ENCODE data around the gene CRIP1.
A peak's percentile ranks its signal among the peaks of the same experiment; 100 is the strongest.

CRIP1 gene

DNA sequence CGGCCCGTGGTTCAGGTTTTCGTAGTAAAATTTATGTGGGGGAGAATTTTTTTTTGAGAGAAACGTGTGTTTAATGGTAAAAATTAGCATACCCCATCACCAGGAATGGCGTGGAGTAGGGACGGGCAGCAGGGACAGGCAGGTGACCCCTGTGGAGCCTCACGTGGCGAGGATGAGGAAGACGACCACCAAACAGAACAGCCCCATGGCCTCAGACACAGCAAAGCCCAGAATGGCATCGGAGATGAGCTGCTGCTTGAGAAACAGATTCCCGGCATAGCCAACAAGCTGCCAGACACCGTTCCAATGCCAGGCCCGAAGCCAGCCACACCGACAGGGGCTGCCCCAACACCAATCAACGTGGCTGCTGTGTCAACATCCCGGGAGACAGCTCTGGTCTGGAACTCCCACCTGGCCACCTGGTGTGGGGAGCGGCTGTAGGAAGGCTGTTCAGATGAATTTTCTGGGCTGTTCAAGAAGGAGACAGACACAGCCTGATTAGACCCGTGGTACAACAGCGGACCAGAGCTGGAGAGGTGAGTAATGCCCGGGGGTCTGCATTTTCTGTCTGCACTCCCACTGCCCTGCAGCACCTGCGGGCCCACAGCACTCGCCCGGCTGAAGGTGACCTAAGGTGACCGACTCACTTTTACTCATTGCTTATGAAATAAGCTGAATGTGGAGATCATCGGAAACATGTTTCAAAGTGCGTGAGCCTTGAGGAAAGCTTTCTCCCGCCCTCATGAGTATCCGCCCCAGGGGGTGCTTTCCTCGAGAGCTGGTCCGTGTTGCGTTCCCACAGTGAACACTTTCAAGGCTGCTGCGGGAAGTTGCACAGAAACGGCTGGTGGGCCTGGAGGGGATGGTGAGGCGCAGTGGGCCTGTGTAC is 50.2 kb downstream of the CRIP1 start:
- no peak for DNase-seq

DNA sequence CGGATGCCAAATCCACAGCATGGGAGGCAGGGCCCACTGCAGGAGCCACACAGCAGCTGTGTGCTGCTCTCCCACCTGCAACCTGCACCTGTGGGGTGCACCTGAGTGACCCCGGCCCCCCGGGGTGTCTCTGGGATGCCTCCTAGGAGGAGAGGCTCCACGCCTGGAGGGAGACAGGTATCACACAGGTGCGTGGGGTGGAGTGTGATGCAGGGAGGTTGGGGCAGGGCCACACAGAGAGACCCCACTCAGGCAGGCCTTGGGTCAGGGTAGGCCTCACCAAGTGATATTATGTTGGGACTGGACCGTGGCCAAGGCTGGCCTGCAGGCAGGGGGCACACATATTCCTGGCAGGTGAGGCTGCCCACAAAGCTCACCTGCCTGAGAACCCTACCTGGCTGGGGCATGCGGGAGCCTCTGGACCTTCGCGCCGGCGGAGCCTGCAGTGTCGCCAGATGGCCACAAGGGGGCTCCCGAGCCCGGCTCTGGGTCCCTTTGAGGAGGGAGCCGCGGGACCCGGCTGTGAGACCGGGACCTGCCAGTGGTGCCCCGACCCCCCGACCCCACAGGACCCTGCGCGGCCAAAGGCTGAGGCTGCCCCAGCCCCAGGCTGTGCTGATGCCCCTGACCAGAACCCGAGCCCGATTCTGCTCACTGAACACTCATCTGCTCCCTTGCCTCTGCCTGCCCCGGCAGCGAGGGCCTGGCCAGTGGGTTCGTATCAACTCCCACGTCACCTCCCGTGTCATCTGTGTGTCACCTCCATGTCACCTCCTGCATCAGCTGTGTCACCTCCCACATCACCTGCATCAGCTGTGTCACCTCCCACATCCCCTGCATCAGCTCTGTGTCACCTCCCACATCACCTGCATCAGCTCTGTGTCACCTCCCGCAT is 51.1 kb downstream of the CRIP1 start:
- DNase-seq = peak; percentile 51

All from right hindlimb (tissue), 1 donor.